ENCODE data around the gene TTLL5.

Gene TTLL5

GRCh38 chr14:75764020-75764419, 103.0 kb downstream of the TTLL5 start:
- no peak overlapping the region for H3K27ac ChIP-seq
- no peak overlapping the region for H3K4me3 ChIP-seq (ENCODE audit: low read depth, low read length)
- TF ChIP-seq CTCF (IDR thresholded peaks at IDR 0.05) = no peak
- no peaks in the 10 kb centered on the region for H3K79me2 ChIP-seq
- no peak overlapping the region for H3K4me2 ChIP-seq (ENCODE audit: low read length)
- H3K9ac ChIP-seq = no peak overlapping the region
- no peak overlapping the region for H2AFZ ChIP-seq
- H3K9me3 ChIP-seq (ENCODE audit: control insufficient read depth, low read length) = no peaks in the 10 kb centered on the region
- H3K27me3 ChIP-seq (ENCODE audit: control insufficient read depth, insufficient read depth, low read length) = no peaks in the 10 kb centered on the region
- peaks cover 3% of the 10 kb centered on the region for H3K4me1 ChIP-seq
- no peaks in the 10 kb centered on the region for H3K36me3 ChIP-seq (ENCODE audit: control insufficient read depth, insufficient read depth, low read length)

GRCh38 chr14:75769047-75769685, 108.1 kb downstream of the TTLL5 start:
- TF ChIP-seq CTCF (IDR thresholded peaks at IDR 0.05) = no peak
- H3K27ac ChIP-seq = no peak overlapping the region
- H3K4me3 ChIP-seq (ENCODE audit: low read depth, low read length) = no peak overlapping the region
- H3K36me3 ChIP-seq (ENCODE audit: control insufficient read depth, insufficient read depth, low read length) = no peaks in the 10 kb centered on the region
- H2AFZ ChIP-seq = no peak overlapping the region
- no peaks in the 10 kb centered on the region for H3K9me3 ChIP-seq (ENCODE audit: control insufficient read depth, low read length)
- H3K4me2 ChIP-seq (ENCODE audit: low read length) = no peak overlapping the region
- H3K79me2 ChIP-seq = no peaks in the 10 kb centered on the region
- H3K9ac ChIP-seq = no peak overlapping the region
- H3K27me3 ChIP-seq (ENCODE audit: control insufficient read depth, insufficient read depth, low read length) = no peaks in the 10 kb centered on the region
- peaks cover 11% of the 10 kb centered on the region for H3K4me1 ChIP-seq

DNA sequence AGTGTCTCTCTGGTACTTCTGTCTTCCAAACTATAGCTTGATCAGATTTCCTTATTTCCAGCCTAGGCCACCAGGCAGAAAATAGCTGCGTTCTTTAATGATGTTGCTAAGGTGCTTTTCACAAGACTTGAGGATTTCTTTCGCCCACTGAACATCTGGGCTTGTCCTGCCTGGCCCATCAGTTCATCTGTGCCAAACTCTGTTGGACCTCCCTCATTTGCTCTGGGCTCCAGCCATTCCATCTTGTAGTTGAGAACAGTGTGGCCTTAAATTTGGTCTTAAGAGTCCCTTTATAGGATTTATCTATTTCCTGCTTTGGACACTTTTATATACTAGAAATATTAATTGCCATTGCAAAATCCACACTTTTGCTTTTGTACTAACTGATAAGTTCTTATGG, 109.6 kb downstream of the TTLL5 start:
- Histone ChIP-seq H3K9me3 (ENCODE audit: control insufficient read depth, low read length) (no peaks in the 10 kb centered on the region), H3K9ac (no peak overlapping the region), H3K27ac (peak overlapping the region; percentile 63), H3K4me1 (peaks cover 11% of the 10 kb centered on the region), H3K4me2 (ENCODE audit: low read length) (no peak overlapping the region), H3K36me3 (ENCODE audit: control insufficient read depth, insufficient read depth, low read length) (no peaks in the 10 kb centered on the region), H3K27me3 (ENCODE audit: control insufficient read depth, insufficient read depth, low read length) (no peaks in the 10 kb centered on the region), H3K79me2 (no peaks in the 10 kb centered on the region), H3K4me3 (ENCODE audit: low read depth, low read length) (no peak overlapping the region), H2AFZ (peak overlapping the region; percentile 65)
- TF ChIP-seq CTCF (IDR thresholded peaks at IDR 0.05) = no peak

DNA sequence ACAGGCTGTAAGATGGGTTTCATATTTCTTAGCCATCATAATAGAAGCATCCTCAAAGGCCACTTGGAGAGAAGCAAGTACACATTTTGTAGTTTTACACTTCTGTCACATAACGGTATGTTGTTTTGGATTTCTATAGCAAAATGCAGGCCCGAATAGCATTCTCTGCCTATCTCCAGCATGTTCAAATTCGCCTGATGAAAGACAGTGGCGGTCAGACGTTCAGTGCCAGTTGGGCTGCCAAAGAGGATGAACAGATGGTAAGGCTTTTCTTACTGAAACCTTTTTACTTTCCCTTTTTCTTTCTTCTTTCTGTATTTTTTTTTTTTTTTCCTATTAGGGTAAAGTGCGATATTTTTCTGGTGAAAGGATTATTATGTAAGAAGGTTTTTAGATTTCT, 110.5 kb downstream of the TTLL5 start:
- Histone ChIP-seq H3K36me3 (ENCODE audit: control insufficient read depth, insufficient read depth, low read length) (no peaks in the 10 kb centered on the region), H3K9ac (no peak overlapping the region), H3K4me2 (ENCODE audit: low read length) (no peak overlapping the region), H3K9me3 (ENCODE audit: control insufficient read depth, low read length) (no peaks in the 10 kb centered on the region), H3K79me2 (no peaks in the 10 kb centered on the region), H3K27me3 (ENCODE audit: control insufficient read depth, insufficient read depth, low read length) (no peaks in the 10 kb centered on the region), H2AFZ (no peak overlapping the region), H3K4me1 (peaks cover 11% of the 10 kb centered on the region), H3K4me3 (ENCODE audit: low read depth, low read length) (no peak overlapping the region), H3K27ac (no peak overlapping the region)
- no peak for TF ChIP-seq CTCF (IDR thresholded peaks at IDR 0.05)

DNA sequence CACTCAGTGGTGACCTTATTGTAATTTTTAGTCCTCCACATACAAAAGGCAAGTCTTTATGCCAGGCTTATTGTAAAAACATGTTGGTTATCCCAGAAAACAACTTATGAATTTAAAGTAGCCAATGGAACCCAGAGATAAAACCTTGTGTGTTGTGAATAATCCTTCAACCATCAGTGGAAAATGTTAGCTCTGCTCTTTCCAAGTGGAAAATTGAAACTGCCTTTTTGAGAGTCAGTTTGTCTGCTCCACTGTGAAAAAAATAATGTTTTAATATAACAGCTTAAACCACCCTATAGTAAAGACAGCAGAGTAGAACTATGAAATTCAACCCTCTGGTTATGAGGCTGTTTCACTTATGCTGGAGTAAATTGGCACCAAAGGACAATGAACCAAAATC, 112.0 kb downstream of the TTLL5 start:
- Histone ChIP-seq H3K9ac (no peak overlapping the region), H3K36me3 (ENCODE audit: control insufficient read depth, insufficient read depth, low read length) (no peaks in the 10 kb centered on the region), H3K9me3 (ENCODE audit: control insufficient read depth, low read length) (no peaks in the 10 kb centered on the region), H3K79me2 (no peaks in the 10 kb centered on the region), H3K4me2 (ENCODE audit: low read length) (no peak overlapping the region), H3K4me1 (peaks cover 8% of the 10 kb centered on the region), H3K27ac (no peak overlapping the region), H3K4me3 (ENCODE audit: low read depth, low read length) (no peak overlapping the region), H3K27me3 (ENCODE audit: control insufficient read depth, insufficient read depth, low read length) (no peaks in the 10 kb centered on the region), H2AFZ (no peak overlapping the region)
- no peak for TF ChIP-seq CTCF (IDR thresholded peaks at IDR 0.05)

Measured in parathyroid adenoma (tissue), 2 donors.